Medulla oblongata (tissue), 1 donor: ENCODE data around the gene TBR1.

Experiments
- DNase-seq: peaks from one replicate; pipeline ENCODE4 v3.0.0-alpha.2; 2015; ENCODE audit errors: extremely low spot score

Gene TBR1

GRCh38 chr2:161415987-161416707 lies at the start of gene TBR1:
Gene TBR1 (plus strand): TSS chr2:161416297. CDS start chr2:161416411, 114 bp downstream.
- DNase-seq: no peak

- no peak for DNase-seq
Observed at GRCh38 chr2:161367675-161368074, 48.4 kb upstream of the TBR1 start.

GRCh38 chr2:161369311-161369710 lies 46.8 kb upstream of the TBR1 start:
- no peak for DNase-seq

GRCh38 chr2:161370981-161371380 lies 45.1 kb upstream of the TBR1 start:
- peak; percentile 58 for DNase-seq

DNA sequence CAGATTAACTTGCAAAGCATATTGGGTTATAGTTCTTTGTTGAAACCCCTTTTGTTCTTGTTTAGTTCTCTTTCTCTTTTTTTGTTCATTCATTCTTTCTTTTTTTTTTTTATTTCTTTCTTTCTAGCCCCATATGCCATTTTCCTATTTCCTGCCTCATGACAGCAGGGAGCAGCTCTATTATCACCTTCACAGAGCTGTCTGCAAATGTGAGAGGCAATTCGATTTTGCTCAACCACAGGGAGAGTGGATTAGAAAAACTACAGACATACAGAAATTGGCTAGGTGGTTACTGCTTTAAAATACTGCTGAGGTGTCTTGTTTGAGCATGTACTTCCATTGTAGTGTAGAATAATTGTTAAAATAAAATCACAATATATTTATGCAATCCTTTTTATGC lies 44.2 kb upstream of the TBR1 start:
- DNase-seq: no peak

DNA sequence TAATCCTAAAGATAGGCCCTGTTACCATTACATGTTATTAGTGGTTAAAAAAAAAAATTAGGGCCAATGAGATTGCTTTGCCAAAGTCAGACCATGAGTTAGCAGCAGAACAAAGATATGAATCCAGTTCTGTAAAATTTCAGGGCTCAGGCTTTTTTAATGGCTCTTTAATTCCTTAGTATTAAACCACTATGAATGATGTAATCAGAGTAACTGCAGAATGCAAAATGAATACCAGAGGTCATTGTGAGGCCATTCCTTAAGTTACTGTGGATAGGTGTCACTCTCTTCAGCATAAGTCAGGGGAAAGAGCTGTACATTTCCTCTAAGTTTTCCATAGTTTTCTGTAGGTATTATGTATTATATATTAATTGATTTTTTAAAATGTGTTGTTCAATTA lies 42.2 kb upstream of the TBR1 start:
- DNase-seq: no peak

- DNase-seq: no peak
Observed at GRCh38 chr2:161374446-161374845, 41.7 kb upstream of the TBR1 start.

DNA sequence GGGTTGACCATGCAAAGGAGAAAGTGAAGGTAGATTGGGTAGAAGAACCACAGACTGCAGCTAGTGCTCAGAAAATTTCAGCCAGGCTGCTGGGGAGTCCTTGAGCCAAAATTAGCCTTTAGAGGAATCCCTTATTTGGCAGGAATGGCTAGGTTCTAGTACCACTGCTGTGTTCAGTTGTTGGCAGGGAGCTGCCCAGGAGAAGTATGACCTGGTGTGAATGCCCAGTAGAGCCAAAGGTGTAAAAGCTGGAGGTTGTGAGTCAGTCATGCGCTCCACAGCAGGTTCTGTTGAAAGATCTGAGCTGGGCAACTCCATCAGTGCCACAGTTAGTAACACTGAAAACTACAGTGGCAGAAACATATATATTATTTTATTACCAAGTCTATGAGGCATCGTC lies 36.4 kb upstream of the TBR1 start:
- peak; percentile 20 for DNase-seq

DNA sequence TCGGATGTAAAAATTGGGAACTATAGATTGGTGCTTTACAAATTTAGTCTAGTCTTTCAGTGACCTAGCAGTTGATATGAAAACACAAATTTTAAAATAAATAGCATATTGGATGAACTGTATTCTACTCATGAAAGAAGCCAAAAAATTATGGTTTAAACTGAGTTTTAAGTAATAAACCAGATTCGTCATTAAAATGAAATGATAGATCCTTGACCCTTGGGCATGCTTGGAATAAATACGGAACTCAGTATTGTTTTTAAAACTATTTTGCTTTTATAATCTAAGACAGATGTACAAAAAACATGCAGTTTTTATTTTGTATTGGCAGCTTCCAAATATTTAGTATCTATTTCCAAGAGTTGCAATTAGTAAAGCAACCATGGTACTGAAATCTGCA lies 34.6 kb upstream of the TBR1 start:
- DNase-seq: no peak

DNA sequence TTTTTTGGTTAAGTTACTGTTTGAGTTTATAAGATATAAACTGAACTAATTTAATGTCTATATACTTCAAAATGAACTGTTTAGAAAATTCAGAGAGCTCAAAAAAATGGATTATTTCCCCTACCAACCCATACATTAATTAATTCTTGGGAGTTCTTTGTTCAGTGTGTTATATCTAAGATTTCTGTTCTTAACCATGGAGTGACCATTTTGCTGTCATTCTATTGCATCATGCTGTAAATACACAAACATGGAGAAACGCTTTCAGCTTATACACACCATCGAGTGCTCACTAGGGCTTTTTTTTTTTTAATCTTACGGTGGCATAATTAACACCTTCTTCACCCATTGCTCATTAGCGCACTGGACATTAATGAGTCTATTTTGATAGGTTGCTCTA lies 33.4 kb upstream of the TBR1 start:
- no peak for DNase-seq

DNA sequence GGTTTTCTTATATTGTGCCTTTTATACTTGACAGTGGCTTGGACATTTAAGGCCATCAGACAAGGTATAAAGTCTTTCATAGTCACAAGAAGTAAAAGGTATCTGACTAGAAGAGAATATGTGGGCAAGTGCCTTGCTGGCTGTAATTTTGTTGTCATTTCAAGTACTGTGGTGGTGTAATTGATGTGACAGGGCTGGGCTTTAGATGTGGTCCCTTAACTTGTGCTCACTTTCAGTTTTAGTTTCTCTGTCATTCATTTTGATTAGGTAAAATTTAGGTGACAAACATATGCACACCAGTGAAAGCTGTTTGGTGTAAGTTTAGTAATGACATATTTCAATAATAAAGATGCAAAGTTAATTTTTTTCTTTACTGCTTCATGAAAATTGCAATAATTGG lies 31.2 kb upstream of the TBR1 start:
- DNase-seq: no peak

DNA sequence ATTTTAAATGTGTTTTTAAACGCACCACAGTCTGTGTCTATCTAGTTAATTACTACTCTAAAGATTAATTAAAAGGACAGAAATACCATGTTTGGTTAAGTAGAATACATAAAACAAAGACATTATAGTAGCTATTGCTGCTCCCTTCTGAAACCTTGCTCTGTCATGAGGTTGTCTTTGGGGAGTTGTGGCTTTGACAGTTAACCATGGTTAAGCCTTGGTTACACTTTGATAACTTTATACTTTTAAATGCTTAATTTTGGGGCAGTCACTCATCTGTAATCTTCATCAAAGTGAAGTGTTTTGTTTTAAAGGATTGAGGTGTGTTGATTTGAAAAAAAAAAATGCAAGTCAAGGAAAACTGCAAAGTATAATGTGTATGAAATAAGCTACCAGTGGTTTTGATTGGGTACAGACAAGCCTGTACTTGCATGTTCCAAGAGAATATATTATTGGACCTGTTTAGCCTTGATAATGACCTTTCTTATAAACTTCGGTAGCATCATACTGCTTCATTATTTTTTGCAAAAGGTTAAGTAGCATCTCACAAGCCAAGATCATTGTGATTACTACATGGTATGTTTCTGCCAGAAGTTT lies 29.8 kb upstream of the TBR1 start:
- DNase-seq: no peak

DNA sequence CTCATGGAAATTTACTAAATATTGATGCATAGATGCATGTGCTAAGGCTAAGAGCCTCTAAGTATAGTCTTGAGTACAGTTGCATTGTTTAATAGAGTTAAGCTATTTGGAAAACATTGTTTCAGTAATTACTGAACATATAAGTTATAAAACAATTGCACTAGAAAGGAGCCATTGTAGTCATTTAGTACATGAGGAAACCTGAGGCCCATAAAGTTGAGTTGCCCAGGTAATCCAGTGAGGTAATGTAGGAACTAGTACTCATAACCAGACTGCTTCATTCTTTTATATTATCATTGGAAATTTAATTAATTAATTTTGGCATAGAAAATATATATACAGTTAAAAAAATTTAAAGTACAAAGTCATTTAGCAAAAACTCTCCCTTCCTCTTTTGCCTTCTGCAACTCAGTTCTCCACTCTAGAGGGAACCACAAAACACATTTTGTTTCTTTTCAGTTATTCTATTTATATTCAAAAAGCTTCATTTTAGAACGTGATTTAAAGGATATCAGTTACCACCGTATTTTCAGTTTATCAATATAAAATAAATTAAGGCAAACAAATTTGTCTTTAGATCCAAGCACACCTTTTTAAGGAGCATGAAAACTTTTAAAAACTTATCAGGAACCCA lies 27.8 kb upstream of the TBR1 start:
- DNase-seq: no peak

- DNase-seq: no peak
Observed at GRCh38 chr2:161391737-161392506, 24.2 kb upstream of the TBR1 start.

DNA sequence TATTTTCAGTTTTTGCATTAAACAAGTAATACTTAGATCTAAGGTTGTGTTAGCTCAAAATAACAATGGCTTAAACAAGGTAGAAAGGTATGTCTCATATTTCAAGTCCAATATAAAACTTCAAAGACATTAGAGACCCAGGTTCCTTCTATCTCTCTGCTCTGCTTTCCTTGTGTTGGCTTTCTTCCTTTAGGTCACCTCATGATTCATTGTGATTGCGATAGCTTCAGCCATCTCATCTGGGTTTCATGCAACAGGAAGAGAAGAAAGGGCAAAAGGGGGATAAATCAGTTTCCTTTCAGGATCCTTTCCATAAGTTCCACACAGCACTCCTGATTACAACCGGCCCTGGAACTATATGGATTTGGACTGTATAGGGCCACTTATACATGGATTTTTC lies 16.0 kb upstream of the TBR1 start:
- DNase-seq: no peak

DNA sequence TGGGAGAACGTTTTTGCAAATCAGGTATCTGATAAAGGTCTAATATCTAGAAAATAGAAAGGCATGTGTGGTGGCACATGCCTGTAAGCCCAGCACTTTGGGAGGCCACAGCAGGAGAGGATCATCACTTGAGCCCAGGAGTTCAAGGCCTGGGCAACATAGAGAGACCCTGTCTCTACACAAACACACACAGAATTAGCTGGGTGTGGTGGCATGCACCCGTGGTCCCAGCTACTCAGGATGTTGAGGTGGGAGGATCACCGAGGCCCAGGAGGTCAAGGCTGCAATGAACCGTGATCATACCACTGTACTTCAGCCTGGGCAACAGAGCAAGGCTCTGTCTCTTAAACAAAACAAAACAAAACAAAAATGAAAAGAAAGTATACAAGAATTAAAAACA lies 13.8 kb upstream of the TBR1 start:
- DNase-seq: no peak

DNA sequence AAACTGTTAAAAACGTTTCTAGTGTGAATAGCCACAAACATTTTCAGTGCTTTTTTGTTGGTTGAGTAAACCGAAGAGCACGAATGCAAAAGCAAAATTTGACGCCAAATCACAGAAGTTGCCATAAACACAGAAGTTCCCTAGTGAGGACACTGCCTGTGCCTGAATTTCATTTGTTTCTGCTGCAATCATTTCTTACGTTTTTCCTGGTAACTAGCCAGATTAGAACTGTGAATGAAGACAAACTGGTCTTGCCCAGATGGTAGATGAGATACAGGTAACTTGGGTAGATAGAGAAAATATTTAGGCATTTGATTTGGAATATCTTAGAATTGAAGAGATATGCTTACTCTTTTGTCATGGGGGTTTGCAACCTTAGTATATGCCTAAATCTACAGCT lies 9.8 kb upstream of the TBR1 start:
- no peak for DNase-seq

GRCh38 chr2:161407597-161407996 lies 8.5 kb upstream of the TBR1 start:
- no peak for DNase-seq

DNA sequence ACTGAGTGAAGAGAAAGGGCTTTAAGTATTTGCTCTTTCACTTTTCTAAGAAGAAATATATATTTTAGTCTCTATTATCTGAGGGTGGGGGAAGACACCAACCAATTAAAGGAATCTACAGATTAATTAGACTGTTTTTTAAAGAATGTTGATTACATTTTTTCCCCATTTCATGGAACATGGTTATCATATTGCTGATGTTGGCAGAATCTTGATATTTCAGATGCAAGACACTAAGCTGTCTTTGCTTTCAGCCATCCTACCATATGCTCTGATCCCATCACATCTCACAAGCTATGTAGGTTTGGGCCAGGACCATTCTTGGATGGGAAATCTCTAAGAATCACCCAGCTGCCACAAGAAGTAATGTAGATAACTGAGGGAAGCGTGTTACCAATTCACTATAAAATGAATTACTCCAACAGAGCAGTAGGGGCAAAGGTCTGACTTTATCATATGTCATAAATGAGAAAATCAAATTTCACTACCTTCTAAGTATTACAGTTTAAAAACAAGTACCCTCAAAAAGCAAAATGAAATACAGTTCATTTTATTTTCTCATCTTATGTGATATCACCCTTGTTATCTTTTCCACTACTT lies 6.7 kb upstream of the TBR1 start:
- no peak for DNase-seq

GRCh38 chr2:161412346-161412745 lies 3.8 kb upstream of the TBR1 start:
- no peak for DNase-seq

DNA sequence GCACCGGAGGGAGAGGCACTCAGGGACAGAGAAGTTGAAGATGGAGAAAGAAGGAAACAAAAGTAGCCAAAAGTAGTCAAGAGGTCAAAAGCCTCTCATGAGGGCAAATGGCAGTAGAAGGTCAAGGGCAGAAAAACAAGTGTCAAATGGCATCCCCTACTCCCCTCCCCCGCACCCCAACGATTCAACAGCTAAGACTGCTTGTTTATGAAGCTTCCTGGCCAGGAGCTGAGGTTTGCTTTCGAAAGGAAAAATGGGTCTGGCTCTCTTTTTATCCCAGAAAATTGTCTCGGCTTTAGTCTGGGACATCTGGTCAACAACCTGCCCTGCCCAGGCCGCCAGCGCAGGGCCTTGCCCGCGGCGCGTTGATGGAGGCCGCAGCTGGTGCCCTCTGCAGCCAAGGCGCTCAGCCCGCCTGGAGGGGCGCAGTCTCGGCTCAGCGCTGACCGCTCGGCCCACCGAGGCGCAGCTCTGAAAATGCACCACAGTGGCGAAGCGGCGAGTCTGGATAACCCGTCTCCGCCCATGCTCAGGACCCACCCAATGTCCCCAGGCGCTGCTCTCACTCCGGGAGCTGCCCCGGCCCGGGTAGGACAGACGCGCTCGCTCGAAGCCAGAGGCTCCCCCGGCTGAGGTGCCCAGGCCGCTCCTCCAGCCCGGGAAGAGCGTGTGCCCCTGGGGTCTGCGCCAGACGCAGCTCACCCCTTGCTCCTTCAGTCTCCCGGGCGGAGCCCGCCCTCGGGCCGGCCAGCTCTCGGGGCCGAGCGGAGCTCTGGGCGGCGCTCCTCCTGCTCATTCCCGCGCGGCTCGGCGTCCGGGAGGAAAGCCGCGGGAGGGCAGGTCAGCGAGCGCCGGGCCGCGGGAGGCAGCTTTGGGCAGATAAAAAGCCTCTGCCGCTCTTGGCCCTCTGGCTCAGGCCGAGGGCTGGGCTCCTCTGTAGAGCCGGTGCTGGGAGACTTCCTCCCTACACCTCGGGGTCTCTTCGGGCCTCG lies 1.8 kb upstream of the TBR1 start:
- DNase-seq: peak; percentile 25
